IMR-90 (cell line): Measurements from ENCODE around the gene CLDN7. TPM values are rescaled to one million over a fixed set of nuclear protein-coding genes. Genes with fewer than 3 reads are reported as not detected.

Experiments
- ATAC-seq: fragments of 200-7000 bp; cut with Tn5 transposase; 2 replicates; pipeline ENCODE4 v1.9.1; 2020; ENCODE audit warnings: low read depth, mild to moderate bottlenecking, moderate library complexity
- BruUV-seq: library from RNA; stranded (reverse); fragments of 400-500 nt; replicated peaks from 2 replicates; lab custom pipeline; 2021; lab: Mats Ljungman, UMichigan
- CTCF ChIA-PET: fragments of 300-600 bp; formaldehyde crosslinking; extraction: SDS; loops from one replicate; lab custom pipeline; 2021; ENCODE audit warnings: antibody characterized with exemption; lab: Yijun Ruan, JAX
- POLR2A ChIA-PET: fragments of 300-600 bp; sonication (Branson Sonifier 250); formaldehyde crosslinking; loops from one replicate; lab custom pipeline; 2022; ENCODE audit warnings: antibody characterized with exemption; ENCODE audit not compliant: unreplicated experiment; lab: Charles Lee
- DNase-seq: peaks from one replicate; pipeline ENCODE4 v3.0.0; 2013
- H2AFZ ChIP-seq: replicated peaks from 2 replicates; pipeline ENCODE3; 2013; ENCODE audit warnings: low read length, mild to moderate bottlenecking; ENCODE audit not compliant: poor library complexity
- H2AK5ac ChIP-seq: 2 replicates; pipeline ENCODE4 v1.6.1; 2013; ENCODE audit warnings: low read depth, low read length, inconsistent platforms
- H2AK9ac ChIP-seq: replicated peaks from 2 replicates; pipeline ENCODE3; 2013; ENCODE audit warnings: mild to moderate bottlenecking, low read depth, low read length, moderate library complexity; ENCODE audit not compliant: poor library complexity
- H2BK120ac ChIP-seq: 2 replicates; pipeline ENCODE4 v1.6.1; 2013; ENCODE audit warnings: low read depth, low read length, inconsistent platforms
- H2BK15ac ChIP-seq: 3 replicates; pipeline ENCODE4 v1.6.1; 2013; ENCODE audit warnings: low read depth, low read length, inconsistent platforms
- H2BK20ac ChIP-seq: 2 replicates; pipeline ENCODE4 v1.6.1; 2013; ENCODE audit warnings: low read depth, mild to moderate bottlenecking, inconsistent platforms, low read length, moderate library complexity
- H2BK5ac ChIP-seq: 2 replicates; pipeline ENCODE4 v1.6.1; 2013; ENCODE audit warnings: mild to moderate bottlenecking, low read depth, low read length, inconsistent platforms; ENCODE audit not compliant: poor library complexity, severe bottlenecking
- H3K14ac ChIP-seq: replicated peaks from 2 replicates; pipeline ENCODE4 v1.6.1; 2013; ENCODE audit warnings: low read depth, low read length, inconsistent platforms
- H3K18ac ChIP-seq: 2 replicates; pipeline ENCODE4 v1.6.1; 2013; ENCODE audit warnings: low read depth, low read length, control low read depth
- H3K23ac ChIP-seq: 2 replicates; pipeline ENCODE4 v1.6.1; 2013; ENCODE audit warnings: low read depth, low read length, inconsistent platforms
- H3K27ac ChIP-seq: 2 replicates; pipeline ENCODE4 v1.5.1; 2013; ENCODE audit warnings: mild to moderate bottlenecking, control low read depth, low read length; ENCODE audit not compliant: insufficient read depth
- H3K27me3 ChIP-seq: 2 replicates; pipeline ENCODE4 v1.6.1; 2013; ENCODE audit warnings: low read length; ENCODE audit not compliant: control insufficient read depth, insufficient read depth
- H3K36me3 ChIP-seq: 2 replicates; pipeline ENCODE4 v1.6.1; 2013; ENCODE audit warnings: low read length, mixed read lengths; ENCODE audit not compliant: control insufficient read depth, insufficient read depth
- H3K4ac ChIP-seq: 2 replicates; pipeline ENCODE4 v1.6.1; 2013; ENCODE audit warnings: low read depth, low read length, inconsistent platforms
- H3K4me1 ChIP-seq: 2 replicates; pipeline ENCODE4 v1.6.1; 2013; ENCODE audit warnings: low read length, mixed read lengths; ENCODE audit not compliant: control insufficient read depth, insufficient read depth
- H3K4me2 ChIP-seq: 2 replicates; pipeline ENCODE4 v1.6.1; 2013; ENCODE audit warnings: low read depth, mild to moderate bottlenecking, control low read depth, low read length, moderate library complexity
- H3K4me3 ChIP-seq: 2 replicates; pipeline ENCODE4 v1.5.1; 2013; ENCODE audit warnings: low read depth, mild to moderate bottlenecking, control low read depth, low read length, moderate library complexity; ENCODE audit not compliant: insufficient read depth
- H3K56ac ChIP-seq: 2 replicates; pipeline ENCODE4 v1.6.1; 2013; ENCODE audit warnings: low read length, inconsistent platforms; ENCODE audit not compliant: insufficient read depth; ENCODE audit errors: extremely low read depth
- H3K79me1 ChIP-seq, 2 experiments: 2 replicates each; pipeline ENCODE4 v1.6.1; 2013; ENCODE audit warnings: low read length in 2 of 2, inconsistent platforms in 1 of 2, low read depth in 1 of 2
- H3K9ac ChIP-seq: 2 replicates; pipeline ENCODE4 v1.6.1; 2013; ENCODE audit warnings: low read depth, low read length, control low read depth
- H3K9me1 ChIP-seq: 2 replicates; pipeline ENCODE4 v1.6.1; 2013; ENCODE audit warnings: low read length, inconsistent platforms; ENCODE audit not compliant: insufficient read depth
- H3K9me3 ChIP-seq: 2 replicates; pipeline ENCODE4 v1.6.1; 2013; ENCODE audit warnings: low read length; ENCODE audit not compliant: control insufficient read depth, insufficient read depth
- H4K20me1 ChIP-seq: 2 replicates; pipeline ENCODE4 v1.6.1; 2013; ENCODE audit warnings: low read length, inconsistent platforms; ENCODE audit not compliant: insufficient read depth
- H4K5ac ChIP-seq: 2 replicates; pipeline ENCODE4 v1.6.1; 2013; ENCODE audit warnings: mild to moderate bottlenecking, low read depth, low read length, control low read depth
- H4K8ac ChIP-seq, 2 experiments: 2 replicates each; pipeline ENCODE4 v1.6.1; 2013; ENCODE audit warnings: low read depth in 2 of 2, low read length in 2 of 2, control low read depth in 1 of 2, inconsistent platforms in 1 of 2
- H4K91ac ChIP-seq: 2 replicates; pipeline ENCODE4 v1.6.1; 2013; ENCODE audit warnings: low read depth, low read length, inconsistent platforms; ENCODE audit not compliant: insufficient read depth
- CEBPB ChIP-seq: IDR thresholded peaks from 2 replicates; pipeline ENCODE4 v1.6.1; 2012; ENCODE audit warnings: low read depth, low read length, improper control_type of control experiment
- FOS ChIP-seq: fragments of 150-350 bp; IDR thresholded peaks from 2 replicates; pipeline ENCODE4 v1.6.1; 2016; ENCODE audit warnings: low read depth, low read length
- MAFK ChIP-seq: IDR thresholded peaks from 2 replicates; pipeline ENCODE4 v1.6.1; 2012; ENCODE audit warnings: low read depth, low read length, improper control_type of control experiment
- MXI1 ChIP-seq: IDR thresholded peaks from 2 replicates; pipeline ENCODE4 v1.6.1; 2012; ENCODE audit warnings: low read depth, mild to moderate bottlenecking, low read length, moderate library complexity, borderline replicate concordance
- SMC3 ChIP-seq: fragments of 150-350 bp; IDR thresholded peaks from 2 replicates; pipeline ENCODE4 v1.6.1; 2016; ENCODE audit warnings: low read depth, mild to moderate bottlenecking, antibody characterized with exemption, low read length, moderate library complexity
- WGBS, 2 experiments: methylation state at CpG; one replicate each; pipeline versions ENCODE4 v1.1.5 to v1.1.7; 2013; ENCODE audit warnings: missing lambda C conversion rate in 2 of 2; ENCODE audit not compliant: insufficient read length in 1 of 2; ENCODE audit errors: extremely low coverage in 2 of 2; 5-methylcytosine and 5-hydroxymethylcytosine counted together
- dilution Hi-C: fragments of 300-500 bp; cut with HindIII; formaldehyde crosslinking; loops from one replicate; pipeline ENCODE4 v1.14.3; 2018; ENCODE audit warnings: low sequenced_read_pairs; ENCODE audit not compliant: unreplicated experiment
- in situ Hi-C: fragments of 300-500 bp; cut with MboI; formaldehyde crosslinking; loops from 3 replicates; pipeline ENCODE4 v1.14.3; 2019; ENCODE audit warnings: low sequenced_read_pairs, inconsistent platforms, mixed read lengths
- intact Hi-C: fragments of 100-400 bp; cut with micrococcal nuclease; formaldehyde crosslinking; loops from 2 replicates; pipeline ENCODE4 v1.10.0; 2022
- polyA plus RNA-seq, 3 experiments: library from polyadenylated mRNA; depleted of rRNA; stranded (reverse); fragments of >200 nt; gene quantifications; 2 replicates each; pipeline ENCODE4 v1.2.3, GENCODE V29; 2012; ENCODE audit warnings: low replicate concordance in 1 of 3
- total RNA-seq: library from RNA; depleted of rRNA; stranded (reverse); fragments of >200 nt; gene quantifications from 2 replicates; pipeline ENCODE4 v1.2.3, GENCODE V29; 2012

CLDN7 gene
- total and polyA plus RNA-seq, 2 of the 4 experiments (the other 2 are of a cell fraction) = 1.4 TPM

DNA sequence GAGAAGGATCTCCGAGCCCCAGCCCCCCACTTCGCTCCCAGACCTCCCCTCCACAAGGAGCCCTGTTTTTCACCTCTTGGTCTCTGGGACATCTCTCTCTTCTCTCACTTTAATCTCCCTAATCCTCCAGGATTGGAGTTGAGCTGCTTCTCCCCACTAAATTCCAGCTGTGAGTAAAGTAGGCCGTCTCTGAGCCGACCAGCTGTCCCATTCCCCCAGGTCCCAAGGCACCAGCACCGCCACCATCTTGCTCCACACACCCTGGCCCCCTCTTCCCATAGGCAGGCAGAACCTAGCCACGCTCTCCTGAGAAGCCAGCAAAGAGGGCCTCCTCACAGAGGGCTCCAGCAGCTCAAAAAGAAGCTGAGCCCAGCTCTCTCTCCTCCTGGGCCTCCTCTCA is 43.5 kb downstream of the CLDN7 start:
- Histone ChIP-seq H3K23ac (no peak overlapping the region), H2AK5ac (peak overlapping the region; percentile 93), H3K9ac (no peak overlapping the region), H3K4me2 (no peak overlapping the region), H4K91ac (peak overlapping the region; percentile 97; the same call in 1 of the 2 replicates), H3K9me3 (no peaks in the 10 kb centered on the region), H3K4me3 (no peak overlapping the region), H3K36me3 (peaks cover 28% of the 10 kb centered on the region), H3K27ac (no peak overlapping the region), H2BK5ac (peak overlapping the region; percentile 86), H3K14ac (no peak overlapping the region), H2BK120ac (no peak overlapping the region), H4K5ac (no peak overlapping the region; the same call in 1 of the 2 replicates), H2BK15ac (0 out of 3 replicates have a peak overlapping the region, but pooled peaks have one; percentile 78), H3K4ac (peak overlapping the region; percentile 99; the same call in 1 of the 2 replicates), H4K20me1 (peaks cover 60% of the 10 kb centered on the region), H3K79me1 (peaks cover 12 to 88% of the 10 kb centered on the region in 2 experiments), H4K8ac (peak overlapping the region; percentile 99; a peak in 3 of 4 replicates), H3K56ac (no peak overlapping the region), H3K4me1 (peaks cover 28% of the 10 kb centered on the region), H3K27me3 (no peaks in the 10 kb centered on the region), H3K18ac (no peak overlapping the region), H3K9me1 (peaks cover 26% of the 10 kb centered on the region), H2AK9ac (peak overlapping the region; percentile 32), H2AFZ (peak overlapping the region; percentile 95), H2BK20ac (no peak overlapping the region)
- TF ChIP-seq FOS = no peak
- TF ChIP-seq SMC3 = no peak
- TF ChIP-seq MAFK = no peak
- TF ChIP-seq CEBPB = no peak
- TF ChIP-seq MXI1 = no peak
- dilution Hi-C loops (no loop called here), intact Hi-C loops (no loop called here), in situ Hi-C loops (no loop called here)
- WGBS, 2 experiments = 100% methylated on average over 1 of the region's 6 CpGs; no CpG with 5 or more reads in 1 of the 2 experiments
- DNase-seq = no peak
- BruUV-seq = no TSS peak
- ATAC-seq = no peak
- CTCF ChIA-PET = no interaction called here
- POLR2A ChIA-PET = interaction anchor here (0.6 to 1.4 kb wide), 2 partner anchors 10 to 386 kb away, joined by 4 to 9 read pairs; no protein-coding TSS in a partner anchor
